Midbrain (tissue), 1 donor: ENCODE results near the gene FAM228A.
"Not testable (repeated sequence)": the region's sequence is repeated elsewhere in the genome, so short reads cannot be mapped to it uniquely, and the experiment has no call there.

Source experiments
- DNase-seq: peaks from one replicate; lab custom pipeline; 2025; lab: John Stamatoyannopoulos, UW

FAM228A gene

DNA sequence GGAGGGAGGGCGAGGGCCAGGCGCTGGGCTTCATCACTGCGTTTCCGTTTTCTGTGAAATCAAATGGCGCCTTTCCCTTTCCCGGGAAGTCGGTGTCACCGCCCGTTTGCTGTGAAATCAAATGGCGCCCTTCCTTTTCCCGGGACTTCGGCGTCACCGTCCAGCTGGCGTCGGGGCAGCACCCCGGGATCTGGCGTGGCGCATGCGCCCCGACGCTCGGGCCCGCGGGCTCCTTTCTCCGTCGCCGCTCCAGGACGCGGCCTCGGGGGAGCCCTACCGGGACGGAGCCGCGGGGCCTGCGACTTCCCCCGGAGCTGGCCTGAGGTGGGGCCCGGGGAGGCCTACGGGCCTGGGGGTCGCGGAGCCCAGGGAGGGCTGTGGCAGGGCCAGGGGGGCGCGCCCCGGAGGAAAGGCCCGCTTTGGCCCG, at the start of gene FAM228A:
TSS of gene FAM228A (plus strand) at position 203 of the 427 bp plus-strand sequence. CDS start 428 bp downstream, outside the sequence.
- DNase-seq, result no peak

DNA sequence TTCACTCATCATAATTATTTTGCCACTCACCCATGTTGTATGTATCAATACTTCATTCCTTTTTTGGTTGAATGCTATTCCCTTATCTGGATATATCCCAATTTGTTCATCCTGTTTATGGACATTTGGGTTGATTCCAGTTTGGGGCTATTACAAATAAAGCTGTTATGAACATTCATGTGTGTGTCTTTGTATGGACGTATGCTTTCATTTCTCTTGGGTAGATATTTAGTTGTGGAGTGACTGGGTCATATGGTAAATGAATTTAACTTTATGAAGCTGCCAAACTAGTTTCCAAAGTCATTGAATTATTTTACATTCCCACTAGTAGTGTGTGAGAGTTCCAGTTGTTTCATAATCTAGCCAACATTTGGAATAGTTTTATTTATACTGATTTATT, 48.9 kb upstream of the FAM228A start:
- DNase-seq, result no peak

DNA sequence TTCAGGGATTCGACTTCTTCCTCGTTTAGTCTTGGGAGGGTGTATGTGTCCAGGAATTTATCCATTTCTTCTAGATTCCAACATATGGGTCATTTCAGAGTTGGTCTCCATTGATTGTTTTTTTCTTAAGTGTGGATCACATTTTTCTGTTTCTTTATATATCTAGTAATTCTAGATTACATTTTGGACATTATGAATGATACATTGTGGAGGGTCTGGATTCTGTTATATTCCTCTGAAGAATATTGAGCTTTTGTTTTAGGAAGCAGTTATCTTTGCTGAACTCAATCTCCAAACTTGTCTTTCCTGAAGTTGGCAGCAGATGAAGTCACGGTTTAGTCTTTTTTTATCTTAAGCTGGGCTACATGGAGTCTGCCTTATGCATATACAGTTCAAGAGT, 42.3 kb upstream of the FAM228A start:
- no peak for DNase-seq

DNA sequence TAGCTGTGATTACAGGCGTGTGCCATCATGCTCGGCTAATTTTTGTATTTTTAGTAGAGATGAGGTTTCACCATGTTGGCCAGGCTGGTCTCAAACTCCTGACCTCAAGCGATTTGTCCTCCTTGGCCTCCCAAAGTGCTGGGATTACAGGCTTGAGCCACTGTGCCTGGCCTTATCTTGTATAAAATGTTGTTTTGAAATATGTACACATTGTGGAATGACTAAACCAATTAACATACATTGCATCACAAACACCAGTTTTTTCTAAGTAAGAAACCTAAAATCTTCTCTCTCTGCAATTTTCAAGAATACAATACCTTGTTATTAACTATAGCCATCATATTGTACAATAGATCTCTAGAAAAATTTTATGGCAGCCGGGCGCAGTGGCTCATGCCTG, 34.5 kb upstream of the FAM228A start:
- DNase-seq, result not testable (repeated sequence)

DNA sequence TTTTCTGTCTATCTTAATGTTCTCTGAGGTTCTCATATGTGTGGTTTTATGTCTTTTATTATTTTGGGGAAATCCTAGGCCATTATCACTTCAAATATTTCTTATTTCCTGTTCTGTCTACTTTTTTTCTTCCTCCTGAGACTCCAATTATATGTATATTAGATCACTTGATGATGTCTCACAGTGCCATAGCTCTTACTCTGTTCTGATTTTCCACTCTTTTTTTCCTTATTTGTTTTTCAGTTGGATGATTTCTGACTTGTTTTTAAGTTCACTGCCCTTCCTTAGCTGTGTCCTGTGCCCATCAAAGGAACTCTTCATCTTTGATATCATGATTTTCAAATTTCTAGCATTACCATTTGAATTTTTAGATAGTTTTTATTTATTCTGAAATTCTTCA, 27.5 kb upstream of the FAM228A start:
- DNase-seq, result no peak

DNA sequence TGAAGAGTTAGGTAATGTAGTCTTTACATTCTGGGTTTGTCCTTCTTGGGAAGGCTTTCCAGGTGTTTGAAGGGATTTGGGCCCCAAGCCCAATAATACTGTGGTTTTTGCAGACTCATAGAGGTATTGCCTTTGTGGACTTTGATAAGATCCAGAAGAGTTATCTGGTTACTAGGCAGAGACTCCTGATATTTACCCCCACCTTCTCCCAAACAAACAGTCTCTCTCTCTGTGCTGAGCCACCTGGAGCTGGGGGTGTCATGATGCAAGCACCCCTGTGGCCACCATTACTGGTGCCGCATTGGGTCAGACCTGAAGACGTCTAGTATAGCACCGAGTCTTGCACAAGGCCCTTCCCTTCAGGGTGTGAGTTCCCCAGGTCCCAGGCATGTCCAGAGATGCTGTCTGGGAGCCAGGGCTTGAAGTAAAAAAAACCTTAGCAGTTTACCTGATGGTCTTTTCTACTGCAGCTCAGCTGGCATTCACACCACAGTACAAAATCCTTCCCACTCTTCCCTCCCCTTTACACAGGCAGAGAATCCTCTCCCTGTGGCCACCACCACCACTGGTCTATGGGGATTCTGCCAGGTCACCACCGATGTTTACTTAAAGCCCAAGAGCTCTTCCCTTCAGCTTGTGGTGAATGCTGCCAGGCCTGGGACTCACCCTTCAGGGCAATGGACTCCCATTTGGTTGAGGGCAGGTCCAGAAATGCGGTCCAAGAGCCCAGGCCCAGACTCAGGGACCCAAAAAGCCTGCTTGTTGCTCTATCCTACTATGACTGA, 22.2 kb upstream of the FAM228A start:
- no peak for DNase-seq

DNA sequence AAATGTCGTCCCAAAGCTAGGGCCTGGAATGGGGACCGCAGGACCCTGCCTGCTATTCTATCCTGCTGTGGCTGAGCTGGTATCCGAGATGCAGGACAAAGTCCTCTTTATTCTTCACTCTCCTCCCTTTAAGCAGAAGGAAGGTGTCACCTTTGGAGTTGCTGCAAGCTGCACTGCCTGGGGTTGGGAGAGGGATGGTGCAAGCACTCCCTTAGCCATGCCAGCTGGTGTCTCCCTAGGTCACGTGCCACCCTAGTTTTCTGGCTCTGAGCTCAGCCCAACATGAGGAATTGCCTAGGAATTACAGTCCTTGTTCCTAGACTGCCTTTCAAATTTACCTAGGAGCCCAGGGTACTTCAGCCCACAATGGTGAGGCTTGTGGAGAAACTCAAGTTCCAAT, 21.4 kb upstream of the FAM228A start:
- no peak for DNase-seq

DNA sequence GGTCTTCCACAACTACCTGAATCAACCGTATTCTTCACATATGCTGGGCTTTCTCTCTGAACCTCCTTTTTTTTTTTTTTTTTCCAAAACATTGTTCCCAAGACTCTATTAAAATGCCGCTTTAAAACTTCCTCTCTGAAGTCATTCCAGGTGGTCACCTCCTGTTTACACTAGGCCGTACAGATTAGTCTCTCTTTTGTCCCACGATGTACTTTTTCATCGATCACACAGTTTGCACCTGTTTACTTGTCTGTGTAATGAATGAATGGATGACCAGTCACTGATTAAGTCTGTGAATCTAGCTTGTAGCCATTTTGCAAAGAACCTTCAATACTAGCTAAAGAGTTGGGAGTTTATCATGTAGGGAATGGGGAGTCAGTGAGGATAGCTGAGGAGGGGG, 16.7 kb upstream of the FAM228A start:
- DNase-seq, result no peak

DNA sequence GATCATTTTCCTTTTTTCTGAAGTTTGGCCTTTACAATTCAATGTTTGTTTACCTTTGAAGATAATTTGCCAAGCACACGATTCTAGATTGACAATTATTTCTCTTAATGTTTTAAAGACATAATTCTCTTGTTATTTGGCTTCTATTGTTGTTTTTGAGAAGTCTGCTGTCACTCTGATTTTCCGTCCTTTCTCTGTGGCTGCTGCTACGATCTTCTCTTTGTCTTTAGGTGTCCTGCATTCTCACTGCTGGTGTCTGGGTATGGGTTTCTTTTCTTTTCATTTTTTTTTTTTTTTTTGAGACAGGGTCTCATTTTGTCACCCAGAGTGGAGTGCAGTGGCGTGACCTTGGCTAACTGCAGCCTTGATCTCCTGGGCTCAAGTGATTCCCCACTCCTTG, 15.1 kb upstream of the FAM228A start:
- DNase-seq, result no peak

DNA sequence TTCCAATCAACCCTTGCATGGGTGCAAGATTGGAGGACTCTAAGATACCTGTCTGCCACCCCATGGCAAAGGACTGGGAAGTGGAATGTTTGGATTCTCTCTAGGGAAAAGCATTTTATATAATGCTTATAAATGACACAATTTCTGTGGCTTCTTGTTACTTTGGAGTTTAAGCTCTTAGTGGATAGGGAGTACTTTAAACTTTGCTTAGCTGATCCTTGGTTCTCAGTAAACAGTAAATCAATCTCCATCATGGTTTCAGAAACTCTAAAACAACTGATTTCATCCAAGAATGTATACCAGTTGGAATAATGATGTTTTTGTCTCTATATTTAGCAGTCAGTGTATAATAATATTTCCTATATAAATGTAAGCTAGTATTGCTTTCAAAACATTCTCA, 14.1 kb upstream of the FAM228A start:
- no peak for DNase-seq

DNA sequence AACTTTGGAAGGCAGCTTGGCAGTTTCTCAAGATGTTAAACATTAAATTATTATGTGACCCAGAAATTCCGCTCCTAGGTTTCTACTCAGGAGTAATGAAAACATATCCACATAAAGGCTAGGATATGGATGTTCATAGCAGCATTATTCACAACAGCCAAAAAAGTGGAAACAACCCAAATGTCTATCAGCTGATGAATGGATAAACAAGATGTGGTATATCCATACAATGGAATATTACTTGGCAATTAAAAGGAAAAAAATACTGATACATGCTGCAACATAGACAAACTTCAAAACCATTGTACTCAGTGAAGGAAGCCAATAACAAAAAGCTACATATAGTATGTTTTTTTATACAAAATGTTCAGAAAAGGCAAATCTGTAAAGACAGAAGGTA, 12.4 kb upstream of the FAM228A start:
- no peak for DNase-seq

DNA sequence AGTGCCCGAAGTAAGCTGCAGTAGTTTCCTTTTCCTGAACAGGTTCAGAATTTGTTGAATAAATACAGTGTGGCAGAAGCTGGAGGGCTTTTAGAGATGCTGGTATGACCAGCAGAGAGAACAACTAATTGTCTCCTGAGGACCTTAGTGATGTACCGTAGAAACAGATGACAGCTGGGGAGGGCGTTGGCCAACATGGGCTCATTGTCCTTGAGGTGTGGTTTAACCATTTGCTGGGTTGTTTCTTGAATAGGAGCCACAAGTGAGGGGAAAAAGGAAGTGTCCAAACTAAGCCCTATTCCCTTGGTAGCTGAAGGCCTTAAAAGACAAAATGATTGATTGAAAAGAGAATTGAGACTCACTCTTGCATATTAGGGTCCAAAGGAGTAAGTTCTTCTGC, 11.7 kb upstream of the FAM228A start:
- DNase-seq, result no peak

DNA sequence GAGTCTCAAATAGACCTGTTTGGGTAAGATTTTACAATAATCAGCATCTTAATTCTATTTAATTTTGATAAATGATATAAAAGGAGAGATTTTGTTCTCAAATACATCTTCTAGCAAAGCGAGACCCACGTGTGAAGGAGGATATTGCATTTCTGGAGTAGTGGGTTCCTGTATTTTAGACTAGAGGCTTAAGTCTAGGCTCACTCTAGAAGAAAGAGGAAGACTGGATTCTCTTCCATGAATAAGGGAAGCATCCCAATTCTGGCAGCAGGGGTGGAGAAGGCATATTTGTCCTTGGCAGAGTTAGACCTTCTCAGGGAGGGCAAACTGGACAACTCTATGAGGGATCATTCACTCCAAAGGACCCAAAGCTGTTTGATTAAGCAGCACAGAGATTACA, 11.3 kb upstream of the FAM228A start:
- no peak for DNase-seq

DNA sequence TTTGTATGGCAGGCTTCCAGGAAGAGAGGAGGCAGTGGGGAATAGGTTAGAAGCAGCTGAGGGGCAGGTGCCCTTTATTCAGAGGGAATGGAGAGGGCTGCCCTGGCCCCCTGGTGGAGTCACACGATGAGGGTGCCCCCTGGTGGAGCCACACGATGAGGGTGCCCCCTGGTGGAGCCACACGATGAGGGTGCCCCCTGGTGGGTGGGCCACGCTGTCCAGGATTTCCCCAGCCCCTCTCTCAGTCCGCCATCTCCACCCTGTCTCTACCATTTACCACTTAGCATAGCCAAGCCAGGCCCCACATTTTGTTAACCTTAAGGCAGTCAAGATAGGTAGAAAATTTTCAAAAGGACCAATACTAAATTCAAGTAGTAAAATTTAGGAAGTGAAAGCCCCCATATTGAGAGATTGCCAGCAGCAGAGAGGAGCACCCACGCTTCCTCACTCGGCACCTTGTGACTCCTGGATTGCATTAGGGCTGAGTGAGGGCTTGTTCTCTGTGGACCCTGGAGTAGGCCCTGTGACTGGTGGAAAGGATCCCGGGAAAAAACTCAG, 10.4 kb upstream of the FAM228A start:
- DNase-seq, result no peak

DNA sequence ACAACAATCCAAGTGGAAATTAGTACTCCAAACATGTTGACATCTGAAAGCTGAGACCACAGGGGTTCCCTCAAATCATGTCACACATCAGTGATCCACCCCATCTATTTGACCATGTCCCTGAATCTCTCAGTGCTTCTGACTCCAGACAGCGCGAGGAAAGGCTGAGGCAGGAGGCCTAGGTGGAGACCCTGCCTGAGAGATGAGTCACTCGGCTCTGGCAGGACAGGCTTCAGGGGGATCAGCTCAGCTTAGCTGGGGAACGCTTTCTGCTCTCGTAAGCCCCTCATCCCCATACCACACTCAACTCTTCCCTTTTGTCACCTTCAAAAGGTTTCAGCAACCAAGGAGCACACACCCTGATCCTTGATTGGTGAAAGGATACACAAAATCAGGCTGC, 5.8 kb upstream of the FAM228A start:
- no peak for DNase-seq

DNA sequence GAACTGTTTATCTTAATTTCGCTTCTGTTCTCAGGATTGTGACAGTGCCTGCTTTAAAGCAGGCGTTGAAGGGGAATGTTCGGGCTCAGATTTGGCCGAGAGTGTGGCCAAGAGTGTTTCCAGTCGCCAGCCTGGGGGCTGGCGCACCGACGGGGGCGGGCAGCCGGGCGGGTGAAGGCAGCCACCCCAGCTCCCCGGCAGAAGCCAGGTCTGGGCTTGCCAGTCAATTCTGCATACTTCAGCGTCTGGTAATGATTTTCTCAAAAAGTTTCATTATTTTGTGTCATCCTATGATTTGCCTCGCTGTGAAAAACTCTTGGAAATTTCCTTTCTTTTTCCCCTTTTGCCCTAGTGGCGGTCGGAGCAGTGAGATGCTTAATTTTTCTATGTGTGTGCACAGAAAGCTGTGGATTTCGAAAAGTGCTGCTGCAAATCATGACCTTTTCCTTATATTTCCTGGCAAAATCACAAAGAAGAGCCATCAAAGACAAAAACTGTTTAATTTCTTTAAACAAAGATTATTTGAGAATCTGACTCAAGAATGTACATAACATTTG, 856 bp downstream of the FAM228A start:
- no peak for DNase-seq

DNA sequence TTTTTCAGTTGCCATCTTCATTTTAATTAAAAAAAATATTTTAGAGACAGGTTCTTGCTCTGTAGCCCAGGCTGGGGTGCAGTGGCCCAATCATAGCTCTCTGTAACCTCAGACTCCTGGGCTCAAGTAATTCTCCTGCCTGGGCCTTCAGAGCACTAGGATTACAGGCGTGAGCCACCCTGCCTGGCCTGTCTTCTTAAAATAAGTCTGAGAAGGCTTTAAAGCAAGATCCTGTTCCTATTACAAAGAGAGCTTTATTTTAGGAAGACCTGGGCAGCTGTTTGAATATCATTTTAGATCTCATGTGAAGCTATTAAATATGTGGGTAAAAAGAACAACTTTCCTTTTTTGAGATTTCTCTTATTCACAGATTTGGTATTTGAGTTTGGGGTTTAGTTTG, 1.5 kb downstream of the FAM228A start:
- DNase-seq, result no peak

DNA sequence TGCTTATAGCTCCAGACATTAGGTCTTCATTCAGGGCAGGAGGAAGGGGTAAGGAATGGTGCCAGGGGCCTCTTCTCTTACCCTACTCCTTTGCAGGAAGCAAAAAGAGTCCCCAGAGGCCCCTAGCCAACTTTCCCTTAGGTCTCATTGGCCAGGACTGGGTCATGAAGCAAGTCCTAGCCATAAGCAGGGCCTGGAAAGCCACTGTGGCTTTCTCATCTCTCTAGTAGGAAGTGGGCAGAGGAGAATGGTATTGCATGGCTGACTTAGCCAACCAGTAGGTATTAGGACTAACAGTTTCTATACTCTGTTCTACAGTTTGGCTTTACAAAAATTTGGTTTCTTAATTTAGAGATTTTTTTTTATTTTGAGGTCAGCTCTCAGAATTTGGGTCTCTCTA, 4.8 kb downstream of the FAM228A start:
- DNase-seq, result no peak

DNA sequence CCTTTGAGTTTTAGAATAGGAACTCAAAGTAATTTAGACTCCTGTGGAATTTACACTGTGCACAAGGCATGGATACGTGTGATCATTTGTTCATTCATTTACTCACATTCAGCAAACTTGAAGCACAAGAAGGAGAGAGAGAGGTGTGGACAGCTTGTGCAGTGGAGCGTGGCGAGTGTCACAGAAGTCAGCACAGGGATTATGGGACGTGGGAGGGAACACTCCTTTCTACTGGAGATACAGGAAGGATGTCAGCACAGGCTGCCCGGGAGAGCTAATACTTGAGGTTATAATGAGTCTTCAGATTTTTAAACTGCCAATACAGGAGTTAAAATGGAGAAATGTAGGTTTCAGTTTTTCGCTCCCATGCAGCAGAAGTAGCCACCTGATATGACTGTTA, 7.0 kb downstream of the FAM228A start:
- DNase-seq, result no peak

DNA sequence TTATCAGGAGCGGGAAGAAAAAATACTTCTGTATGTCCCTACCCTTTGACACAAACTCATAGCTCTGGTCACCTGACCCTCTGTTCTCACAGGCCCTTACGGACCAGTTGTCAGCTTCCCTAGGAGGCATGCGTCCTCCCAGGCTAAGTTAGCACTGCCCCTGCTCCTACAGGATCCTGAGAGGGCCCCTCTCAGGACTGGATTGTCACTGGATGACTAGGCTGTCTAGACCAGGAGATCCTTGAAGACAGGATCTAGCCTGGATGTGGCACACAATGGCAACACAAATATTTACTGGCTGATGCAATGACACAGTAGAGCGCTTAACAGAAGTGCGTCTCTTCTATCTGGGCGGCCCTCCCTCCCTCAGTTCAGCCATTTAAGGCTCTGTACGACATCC, 7.7 kb downstream of the FAM228A start:
- no peak for DNase-seq

DNA sequence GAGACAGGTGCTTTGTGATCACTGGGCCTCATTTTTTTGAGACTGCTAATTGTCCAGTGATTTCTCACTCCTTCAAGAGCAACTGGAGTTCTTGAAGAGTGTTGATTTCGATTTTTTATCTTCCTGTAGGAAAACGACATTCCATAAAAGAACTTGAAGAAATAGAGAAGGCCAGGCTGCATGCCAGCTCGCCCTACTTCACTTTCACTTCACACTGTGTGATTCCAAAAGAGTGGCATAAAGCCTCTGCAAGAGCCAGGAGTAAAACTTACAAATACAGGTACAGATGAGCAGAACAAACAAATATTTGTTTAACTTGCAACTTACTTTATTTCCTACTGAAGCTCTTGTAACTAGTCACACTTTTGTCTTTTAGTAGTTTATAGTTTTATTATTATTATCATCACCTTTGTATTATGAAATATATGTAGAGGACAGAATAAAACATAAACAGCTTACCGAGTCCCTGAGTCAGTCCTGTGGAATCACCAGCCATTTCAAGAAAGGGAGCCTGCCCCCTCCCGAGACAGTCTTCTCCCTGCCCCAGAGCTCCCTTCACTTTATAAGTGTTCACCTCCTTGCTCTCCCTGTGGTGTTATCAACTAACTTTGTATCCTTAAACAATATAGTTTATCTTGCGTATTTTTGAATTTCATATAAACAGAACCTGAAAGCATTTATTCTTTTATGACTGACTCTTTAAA, 8.7 kb downstream of the FAM228A start:
- no peak for DNase-seq

DNA sequence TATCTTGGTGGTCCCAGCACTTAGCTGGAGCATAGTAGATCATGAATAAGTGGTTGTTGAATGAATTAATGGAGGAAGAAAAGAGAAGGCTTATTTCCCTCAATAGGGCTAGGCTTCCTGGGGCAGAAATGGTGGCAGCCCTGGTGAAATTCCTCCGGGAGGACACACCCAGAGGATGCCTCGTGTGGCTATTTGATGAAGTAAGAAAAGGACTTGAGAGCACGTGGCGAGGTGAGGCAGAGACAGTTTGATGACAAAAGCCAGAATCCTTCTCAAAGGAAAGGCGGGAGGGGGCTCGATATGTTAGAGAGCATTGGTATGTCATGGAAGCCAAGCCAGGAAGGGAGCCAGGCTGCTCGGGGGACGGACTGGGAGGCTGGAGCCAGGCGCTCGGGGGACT, 14.7 kb downstream of the FAM228A start:
- DNase-seq, result no peak

DNA sequence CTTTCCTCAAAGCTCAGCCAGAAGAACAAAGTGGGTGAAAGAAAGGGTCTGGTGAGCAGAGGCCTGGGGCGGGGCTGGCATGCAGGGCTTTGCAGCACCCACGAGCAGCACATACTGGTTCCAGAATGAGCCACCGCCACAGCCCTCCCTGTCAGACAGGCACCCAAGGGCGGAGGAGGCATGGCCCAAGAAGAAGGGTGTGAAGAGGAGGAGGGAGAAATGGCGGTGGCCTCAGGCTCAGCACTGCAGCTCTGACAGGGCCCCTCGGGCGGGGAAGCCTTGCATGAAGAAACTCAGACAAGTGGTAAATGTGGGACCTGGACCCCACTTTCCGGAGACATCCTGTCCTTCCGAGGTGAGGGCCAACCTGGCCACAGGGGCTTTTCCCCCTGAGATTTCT, 15.7 kb downstream of the FAM228A start:
- DNase-seq, result no peak
